Body of pancreas (tissue), 4 donors: ENCODE results near the gene TYRO3.
"Not testable (repeated sequence)": the region's sequence is repeated elsewhere in the genome, so short reads cannot be mapped to it uniquely, and the experiment has no call there.

Experiments
- POLR2A ChIP-seq, 3 donors: fragments of 450-650 bp; IDR thresholded peaks; one replicate each; pipeline ENCODE4 v1.6.1; 2016; ENCODE audit warnings: antibody characterized with exemption in 3 of 3, mild to moderate bottlenecking in 2 of 3
- TF ChIP-seq, protein P1 (sequence below), 7 experiments: fragments of 450-650 bp in 4 of 7; fragments of 200-600 bp in 3 of 7; sonication (generic) in 3 of 7; IDR thresholded peaks; one replicate each; pipeline ENCODE4 v1.5.1; 2016 to 2019; ENCODE audit warnings: antibody characterized with exemption in 7 of 7

DNA sequence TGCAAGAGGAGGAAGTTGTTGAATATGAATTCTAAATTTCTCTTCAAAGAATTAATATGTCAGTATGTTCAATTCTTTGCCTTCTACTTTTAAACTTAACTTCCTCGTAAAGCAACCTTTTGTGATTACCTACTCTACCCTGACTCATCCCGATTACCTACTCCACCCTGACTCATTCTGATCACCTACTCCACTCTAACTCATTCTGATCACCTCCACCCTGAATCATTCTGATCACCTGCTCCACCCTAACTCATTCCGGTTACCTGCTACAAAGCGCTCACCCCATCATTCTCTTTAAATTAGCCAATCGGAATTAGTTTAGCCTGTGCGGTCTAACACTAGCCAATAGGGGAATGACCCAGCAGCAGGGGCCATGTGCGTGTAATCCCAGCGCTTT is 33.7 kb downstream of the TYRO3 start:
- TF ChIP-seq, protein P1, sequence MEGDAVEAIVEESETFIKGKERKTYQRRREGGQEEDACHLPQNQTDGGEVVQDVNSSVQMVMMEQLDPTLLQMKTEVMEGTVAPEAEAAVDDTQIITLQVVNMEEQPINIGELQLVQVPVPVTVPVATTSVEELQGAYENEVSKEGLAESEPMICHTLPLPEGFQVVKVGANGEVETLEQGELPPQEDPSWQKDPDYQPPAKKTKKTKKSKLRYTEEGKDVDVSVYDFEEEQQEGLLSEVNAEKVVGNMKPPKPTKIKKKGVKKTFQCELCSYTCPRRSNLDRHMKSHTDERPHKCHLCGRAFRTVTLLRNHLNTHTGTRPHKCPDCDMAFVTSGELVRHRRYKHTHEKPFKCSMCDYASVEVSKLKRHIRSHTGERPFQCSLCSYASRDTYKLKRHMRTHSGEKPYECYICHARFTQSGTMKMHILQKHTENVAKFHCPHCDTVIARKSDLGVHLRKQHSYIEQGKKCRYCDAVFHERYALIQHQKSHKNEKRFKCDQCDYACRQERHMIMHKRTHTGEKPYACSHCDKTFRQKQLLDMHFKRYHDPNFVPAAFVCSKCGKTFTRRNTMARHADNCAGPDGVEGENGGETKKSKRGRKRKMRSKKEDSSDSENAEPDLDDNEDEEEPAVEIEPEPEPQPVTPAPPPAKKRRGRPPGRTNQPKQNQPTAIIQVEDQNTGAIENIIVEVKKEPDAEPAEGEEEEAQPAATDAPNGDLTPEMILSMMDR (IDR thresholded peaks at IDR 0.05) = not testable (repeated sequence)
- not testable (repeated sequence) for TF ChIP-seq POLR2A (IDR thresholded peaks at IDR 0.05)
